ENCODE measurements around the gene CD96.

CD96 gene

GRCh38 chr3:111588527-111588926 is 46.5 kb downstream of the CD96 start:
- no peak for DNase-seq (ENCODE audit: extremely low read depth, low read depth)
- TF ChIP-seq CTCF (IDR thresholded peaks at IDR 0.05; ENCODE audit: low read depth, low read length), result no peak

GRCh38 chr3:111589303-111590142 is 47.5 kb downstream of the CD96 start:
- DNase-seq (ENCODE audit: extremely low read depth, low read depth), result no peak
- TF ChIP-seq CTCF (IDR thresholded peaks at IDR 0.05; ENCODE audit: low read depth, low read length), result no peak

GRCh38 chr3:111590143-111590491 is 48.1 kb downstream of the CD96 start:
- no peak for TF ChIP-seq CTCF (IDR thresholded peaks at IDR 0.05; ENCODE audit: low read depth, low read length)

GRCh38 chr3:111591555-111591954 is 49.6 kb downstream of the CD96 start:
- DNase-seq (ENCODE audit: extremely low read depth, low read depth), result no peak
- TF ChIP-seq CTCF (IDR thresholded peaks at IDR 0.05; ENCODE audit: low read depth, low read length), result no peak

More at GRCh38 chr3:111590143-111590491, 48.1 kb downstream of the CD96 start:
- no peak for DNase-seq (ENCODE audit: extremely low read depth, low read depth)

- DNase-seq (ENCODE audit: extremely low read depth, low read depth), result no peak
- no peak for TF ChIP-seq CTCF (IDR thresholded peaks at IDR 0.05; ENCODE audit: low read depth, low read length)
Observed at GRCh38 chr3:111592143-111592542, 50.1 kb downstream of the CD96 start.

GRCh38 chr3:111592936-111593335 is 50.9 kb downstream of the CD96 start:
- DNase-seq (ENCODE audit: extremely low read depth, low read depth), result no peak
- TF ChIP-seq CTCF (IDR thresholded peaks at IDR 0.05; ENCODE audit: low read depth, low read length), result no peak

- DNase-seq (ENCODE audit: extremely low read depth, low read depth), result no peak
- no peak for TF ChIP-seq CTCF (IDR thresholded peaks at IDR 0.05; ENCODE audit: low read depth, low read length)
Observed at GRCh38 chr3:111593666-111594065, 51.7 kb downstream of the CD96 start.

All from AG09319 (cell line).